Uterus (tissue), 2 donors: ENCODE results near the gene CBLB.

Source experiments
- POLR2A ChIP-seq, 2 donors: fragments of 450-650 bp; IDR thresholded peaks; one replicate each; pipeline ENCODE4 v1.6.1; 2016; ENCODE audit warnings: antibody characterized with exemption in 2 of 2, mild to moderate bottlenecking in 1 of 2, moderate library complexity in 1 of 2
- TF ChIP-seq, protein P1 (sequence below), 4 experiments: fragments of 200-600 bp in 2 of 4; fragments of 450-650 bp in 2 of 4; sonication (generic) in 2 of 4; IDR thresholded peaks; one replicate each; pipeline ENCODE4 v1.5.1; 2016 to 2019; ENCODE audit warnings: antibody characterized with exemption in 4 of 4, mild to moderate bottlenecking in 2 of 4, moderate library complexity in 1 of 4

DNA sequence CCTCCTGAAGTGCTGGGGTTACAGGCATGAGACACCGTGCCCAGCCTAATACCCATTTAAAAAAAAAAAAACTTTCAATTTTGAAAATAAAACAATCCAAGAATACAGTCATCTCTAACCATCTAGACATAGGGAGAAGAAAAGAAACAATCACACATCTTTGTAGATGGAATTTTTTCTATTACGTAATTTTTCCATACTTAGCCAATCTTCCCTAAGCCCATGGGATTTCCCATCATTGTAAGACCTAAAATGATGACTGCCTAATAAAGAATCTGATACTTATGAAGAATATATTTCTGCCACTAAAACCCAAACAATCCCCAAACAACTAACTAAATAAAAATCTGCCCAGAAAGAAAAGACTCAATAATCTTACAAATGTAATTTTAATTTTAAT is 88.7 kb downstream of the CBLB start:
- TF ChIP-seq POLR2A (IDR thresholded peaks at IDR 0.05), result no peak
- TF ChIP-seq, protein P1, sequence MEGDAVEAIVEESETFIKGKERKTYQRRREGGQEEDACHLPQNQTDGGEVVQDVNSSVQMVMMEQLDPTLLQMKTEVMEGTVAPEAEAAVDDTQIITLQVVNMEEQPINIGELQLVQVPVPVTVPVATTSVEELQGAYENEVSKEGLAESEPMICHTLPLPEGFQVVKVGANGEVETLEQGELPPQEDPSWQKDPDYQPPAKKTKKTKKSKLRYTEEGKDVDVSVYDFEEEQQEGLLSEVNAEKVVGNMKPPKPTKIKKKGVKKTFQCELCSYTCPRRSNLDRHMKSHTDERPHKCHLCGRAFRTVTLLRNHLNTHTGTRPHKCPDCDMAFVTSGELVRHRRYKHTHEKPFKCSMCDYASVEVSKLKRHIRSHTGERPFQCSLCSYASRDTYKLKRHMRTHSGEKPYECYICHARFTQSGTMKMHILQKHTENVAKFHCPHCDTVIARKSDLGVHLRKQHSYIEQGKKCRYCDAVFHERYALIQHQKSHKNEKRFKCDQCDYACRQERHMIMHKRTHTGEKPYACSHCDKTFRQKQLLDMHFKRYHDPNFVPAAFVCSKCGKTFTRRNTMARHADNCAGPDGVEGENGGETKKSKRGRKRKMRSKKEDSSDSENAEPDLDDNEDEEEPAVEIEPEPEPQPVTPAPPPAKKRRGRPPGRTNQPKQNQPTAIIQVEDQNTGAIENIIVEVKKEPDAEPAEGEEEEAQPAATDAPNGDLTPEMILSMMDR (IDR thresholded peaks at IDR 0.05), result no peak
